Activated naive CD4-positive, alpha-beta T cell treated with anti-CD3 and anti-CD28 coated beads, Interleukin-2, amount 50 U/mL, for 72 hours (primary cell): ENCODE measurements around the gene L1TD1. TPM values are rescaled to one million over a fixed set of nuclear protein-coding genes. Genes with fewer than 3 reads are reported as not detected.
"Not testable (repeated sequence)": the region's sequence is repeated elsewhere in the genome, so short reads cannot be mapped to it uniquely, and the experiment has no call there.

Experiments
- ATAC-seq, 2 donors: fragments of 150-1000 bp; cut with Tn5 transposase; 2 replicates each; pipeline ENCODE4 v1.10.0; 2021; ENCODE audit warnings: mild to moderate bottlenecking in 2 of 2, moderate library complexity in 2 of 2
- DNase-seq, 2 donors: peaks; one replicate each; pipeline ENCODE4 v3.0.0; 2021 to 2022; ENCODE audit warnings: low spot score in 2 of 2
- H3K27ac Mint-ChIP-seq, 2 donors: one replicate each; pipeline ENCODE4 v1.8.0; 2022; ENCODE audit warnings: mild to moderate bottlenecking in 2 of 2, mixed read lengths in 2 of 2
- H3K36me3 Mint-ChIP-seq, 2 donors: one replicate each; pipeline ENCODE4 v1.8.0; 2022; ENCODE audit warnings: mixed read lengths in 2 of 2
- H3K9me3 Mint-ChIP-seq, 2 donors: one replicate each; pipeline ENCODE4 v1.8.0; 2022; ENCODE audit warnings: mixed read lengths in 2 of 2
- total RNA-seq, 2 donors: library from RNA; stranded (reverse); gene quantifications; one replicate each; pipeline ENCODE4 v1.2.3, GENCODE V29; 2022

Gene L1TD1
- total RNA-seq, 2 donors from 2014 or later, result 0.05 to 0.08 TPM

DNA sequence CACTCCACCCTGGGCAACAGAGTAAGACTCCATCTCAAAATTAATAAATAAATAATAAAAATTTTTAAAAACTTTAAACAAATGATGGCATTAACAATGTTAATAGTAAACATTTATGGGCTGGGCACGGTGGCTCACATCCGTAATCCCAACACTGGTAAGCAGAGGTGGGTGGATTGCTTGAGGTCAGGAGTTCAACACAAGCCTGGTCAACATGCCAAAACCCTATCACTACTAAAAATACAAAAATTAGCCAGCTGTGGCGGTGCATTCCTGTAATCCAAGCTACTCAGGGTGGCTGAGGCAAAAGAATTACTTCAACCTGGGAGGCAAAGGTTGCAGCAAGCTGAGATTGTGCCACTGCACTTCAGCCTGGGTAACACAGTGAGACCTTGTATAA lies 9.0 kb upstream of the L1TD1 start:
- H3K36me3 Mint-ChIP-seq, result no peaks in the 10 kb centered on the region
- H3K27ac Mint-ChIP-seq, result no peak overlapping the region
- ATAC-seq (no peak), DNase-seq (no peak)
- no peaks in the 10 kb centered on the region for H3K9me3 Mint-ChIP-seq

DNA sequence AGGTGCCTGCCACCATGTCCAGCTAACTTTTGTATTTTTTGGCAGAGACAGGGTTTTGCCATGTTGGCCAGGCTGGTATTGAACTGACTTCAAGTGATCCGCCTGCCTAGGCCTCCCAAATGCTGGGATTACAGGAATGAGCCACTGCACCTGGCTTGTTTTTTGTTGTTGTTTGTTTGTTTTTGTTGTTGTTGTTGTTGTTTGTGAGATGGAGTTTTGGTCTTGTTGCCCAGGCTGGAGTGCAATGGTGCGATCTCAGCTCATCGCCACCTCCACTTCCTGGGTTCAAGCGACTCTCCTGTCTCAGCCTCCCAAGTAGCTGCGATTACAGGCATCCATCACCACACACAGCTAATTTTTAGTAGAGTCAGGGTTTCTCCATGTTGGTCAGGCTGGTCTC lies 7.1 kb upstream of the L1TD1 start:
- Mint-ChIP-seq H3K9me3 (no peaks in the 10 kb centered on the region), H3K27ac (no peak overlapping the region), H3K36me3 (no peaks in the 10 kb centered on the region)
- DNase-seq (no peak), ATAC-seq (no peak)

DNA sequence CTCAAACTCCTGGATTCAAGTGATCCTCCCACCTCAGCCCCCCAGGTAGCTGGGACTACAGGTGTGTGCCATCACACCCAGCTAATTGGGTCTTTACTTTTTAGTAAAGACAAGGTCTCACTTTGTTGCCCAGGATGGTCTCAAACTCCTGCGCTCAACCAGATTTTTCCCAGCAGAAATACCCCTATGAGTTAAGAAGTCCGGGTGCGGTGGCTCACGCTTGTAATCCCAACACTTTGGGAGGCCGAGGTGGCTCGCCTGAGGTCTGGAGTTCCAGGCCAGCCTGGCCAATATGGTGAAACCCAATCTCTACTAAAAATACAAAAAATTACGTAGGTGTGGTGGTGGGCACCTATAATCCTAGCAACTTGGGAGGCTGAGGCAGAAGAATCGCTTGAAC lies 6.5 kb upstream of the L1TD1 start:
- ATAC-seq (no peak), DNase-seq (no peak)
- H3K36me3 Mint-ChIP-seq, result no peaks in the 10 kb centered on the region
- H3K9me3 Mint-ChIP-seq, result no peaks in the 10 kb centered on the region
- H3K27ac Mint-ChIP-seq, result no peak overlapping the region

DNA sequence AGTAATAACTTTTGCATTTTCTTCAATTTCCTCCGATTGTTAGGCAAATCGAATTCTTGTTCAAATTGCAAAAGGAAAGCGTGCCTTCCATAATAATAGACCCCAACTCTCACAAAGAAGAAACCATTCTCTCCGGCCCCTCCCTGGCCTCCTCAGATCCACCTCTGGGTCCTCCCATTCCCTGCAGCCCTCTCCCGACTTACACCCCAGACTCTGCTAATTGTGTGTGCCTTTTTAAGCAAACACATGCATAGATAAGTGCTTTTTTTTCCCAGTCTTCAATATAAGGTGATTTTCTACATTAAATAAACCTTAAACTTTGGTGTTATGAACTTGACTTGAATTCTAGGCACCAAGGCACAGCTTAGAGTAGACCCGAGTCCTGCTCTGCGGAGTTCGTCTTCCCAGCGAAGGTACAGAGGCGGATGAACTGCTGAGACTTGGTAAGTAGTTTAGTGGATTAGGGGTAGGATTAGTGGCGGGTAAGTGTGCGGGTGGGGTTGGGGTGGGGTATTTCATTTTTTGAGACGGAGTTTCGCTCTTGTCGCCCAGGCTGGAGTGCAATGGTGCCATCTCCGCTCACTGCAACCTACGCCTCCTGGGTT lies 1.5 kb downstream of the L1TD1 start:
- Mint-ChIP-seq H3K27ac (no peak overlapping the region), H3K9me3 (no peaks in the 10 kb centered on the region), H3K36me3 (peaks cover 0 to 11% of the 10 kb centered on the region in 2 donors)
- ATAC-seq (no peak), DNase-seq (no peak)

DNA sequence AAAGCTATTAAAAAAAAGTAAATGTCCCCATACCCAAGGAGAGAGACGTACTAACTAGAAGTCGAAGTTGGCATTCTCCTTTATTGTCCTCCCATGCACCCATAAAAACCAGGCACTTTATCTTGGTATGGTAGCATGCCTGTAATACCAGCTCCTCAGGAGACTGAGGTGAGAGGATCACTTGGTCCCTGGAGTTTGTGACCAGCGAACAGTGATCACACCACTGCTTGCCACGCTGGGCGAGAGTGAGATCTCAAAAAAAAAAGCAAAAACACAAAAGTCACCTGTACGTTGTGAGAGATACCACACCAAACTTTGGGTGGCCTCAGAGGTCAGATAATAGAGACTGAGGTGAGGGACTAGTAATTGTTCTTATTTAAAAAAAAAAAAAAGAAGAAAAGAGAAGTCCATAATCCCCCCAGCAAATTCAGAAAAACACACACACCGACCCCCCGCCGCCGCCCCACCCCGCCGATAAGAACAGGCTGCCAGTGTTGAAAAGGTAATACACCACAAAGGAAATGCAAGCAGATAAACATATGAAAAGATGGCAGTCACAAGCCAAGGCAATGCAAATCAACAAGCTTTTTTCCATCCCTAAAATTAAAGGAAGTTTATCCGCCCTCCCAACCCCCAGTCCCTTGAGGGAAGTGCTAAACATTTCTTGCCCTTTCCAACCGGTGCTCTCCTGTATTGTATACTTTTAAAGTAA lies 3.6 kb downstream of the L1TD1 start:
- H3K27ac Mint-ChIP-seq, result no peak overlapping the region
- H3K9me3 Mint-ChIP-seq, result no peaks in the 10 kb centered on the region
- DNase-seq, result no peak
- peaks cover 0 to 11% of the 10 kb centered on the region in 2 donors for H3K36me3 Mint-ChIP-seq
- ATAC-seq, result no peak

DNA sequence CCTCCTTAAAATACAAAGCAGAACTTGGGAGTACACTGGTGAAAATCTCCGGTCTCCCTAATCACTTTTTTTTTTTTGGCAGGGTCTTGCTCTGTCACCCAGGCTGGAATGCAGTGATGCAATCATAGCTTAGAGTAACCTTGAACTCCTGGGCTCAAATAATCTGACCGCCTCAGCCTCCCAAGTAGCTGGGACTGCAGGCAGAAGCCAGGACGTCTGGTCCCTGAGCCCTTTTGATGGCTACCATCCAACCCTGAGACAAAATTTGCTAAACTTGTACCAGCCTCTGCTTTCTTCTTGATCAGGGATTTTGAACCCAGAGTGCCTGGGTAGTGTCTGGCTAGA lies 4.1 kb downstream of the L1TD1 start:
- H3K27ac Mint-ChIP-seq, result no peak overlapping the region
- DNase-seq (no peak), ATAC-seq (no peak)
- H3K9me3 Mint-ChIP-seq, result no peaks in the 10 kb centered on the region
- peaks cover 0 to 11% of the 10 kb centered on the region in 2 donors for H3K36me3 Mint-ChIP-seq

DNA sequence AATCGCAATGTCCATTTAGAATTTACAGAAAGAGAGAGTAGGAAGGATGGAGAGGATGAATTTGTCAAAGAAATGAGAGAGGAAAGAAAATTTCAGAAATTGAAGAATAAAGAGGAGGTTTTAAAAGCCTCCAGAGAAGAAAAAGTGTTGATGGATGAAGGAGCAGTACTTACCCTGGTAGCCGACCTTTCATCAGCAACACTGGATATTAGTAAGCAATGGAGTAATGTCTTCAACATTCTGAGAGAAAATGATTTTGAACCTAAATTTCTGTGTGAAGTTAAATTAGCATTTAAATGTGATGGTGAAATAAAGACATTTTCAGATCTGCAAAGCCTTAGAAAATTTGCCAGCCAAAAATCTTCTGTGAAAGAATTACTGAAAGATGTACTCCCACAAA lies 12.5 kb downstream of the L1TD1 start:
- no peak overlapping the region for H3K27ac Mint-ChIP-seq
- no peak for ATAC-seq
- peaks cover 17 to 25% of the 10 kb centered on the region in 2 donors for H3K36me3 Mint-ChIP-seq
- no peak for DNase-seq
- H3K9me3 Mint-ChIP-seq, result peaks cover 19 to 27% of the 10 kb centered on the region in 2 donors

DNA sequence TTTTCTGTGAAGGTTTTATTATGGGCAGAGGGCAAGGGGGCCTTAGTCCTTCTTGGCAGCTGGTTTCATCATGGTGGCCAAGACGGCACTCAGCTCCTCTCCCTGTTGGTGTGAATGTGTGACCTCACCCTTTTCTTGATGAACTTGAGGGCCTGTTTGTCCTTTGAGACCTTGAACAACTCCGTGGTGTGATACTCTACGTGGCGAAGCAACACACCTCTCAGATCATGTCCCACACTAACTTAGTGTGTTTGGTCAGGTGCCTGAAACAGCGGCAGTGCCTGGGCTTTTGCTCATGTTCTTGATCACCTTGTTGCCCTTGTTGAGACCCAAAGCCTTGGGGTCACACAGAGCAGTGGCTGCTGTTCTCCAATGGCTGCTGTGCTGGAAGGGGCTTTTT lies 13.4 kb downstream of the L1TD1 start:
- Mint-ChIP-seq H3K36me3 (peaks cover 17 to 25% of the 10 kb centered on the region in 2 donors), H3K9me3 (peaks cover 19 to 27% of the 10 kb centered on the region in 2 donors), H3K27ac (no peak overlapping the region)
- no peak for DNase-seq
- ATAC-seq, result no peak

DNA sequence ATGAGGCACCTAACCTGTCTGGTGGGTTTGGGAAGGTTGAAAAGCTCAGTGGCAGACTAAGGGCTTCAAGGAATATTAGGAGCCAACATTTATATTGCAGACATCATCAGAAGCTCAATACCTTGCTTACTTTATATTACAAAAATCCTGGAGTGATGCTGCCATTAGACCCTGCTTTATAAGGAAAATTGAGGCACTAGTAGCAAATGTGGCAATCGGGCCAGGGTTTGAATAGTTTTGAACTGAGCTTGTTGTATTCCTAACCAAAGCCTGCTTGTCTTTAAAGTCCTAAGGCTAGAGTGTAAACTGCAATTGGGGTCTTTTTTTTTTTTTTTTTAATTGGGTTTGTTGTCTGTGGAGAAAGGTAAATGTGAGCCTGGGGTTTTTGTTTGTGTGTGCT lies 14.3 kb downstream of the L1TD1 start:
- no peak for ATAC-seq
- no peak overlapping the region for H3K27ac Mint-ChIP-seq
- H3K9me3 Mint-ChIP-seq, result peaks cover 19 to 27% of the 10 kb centered on the region in 2 donors
- DNase-seq, result no peak
- peaks cover 17 to 25% of the 10 kb centered on the region in 2 donors for H3K36me3 Mint-ChIP-seq

DNA sequence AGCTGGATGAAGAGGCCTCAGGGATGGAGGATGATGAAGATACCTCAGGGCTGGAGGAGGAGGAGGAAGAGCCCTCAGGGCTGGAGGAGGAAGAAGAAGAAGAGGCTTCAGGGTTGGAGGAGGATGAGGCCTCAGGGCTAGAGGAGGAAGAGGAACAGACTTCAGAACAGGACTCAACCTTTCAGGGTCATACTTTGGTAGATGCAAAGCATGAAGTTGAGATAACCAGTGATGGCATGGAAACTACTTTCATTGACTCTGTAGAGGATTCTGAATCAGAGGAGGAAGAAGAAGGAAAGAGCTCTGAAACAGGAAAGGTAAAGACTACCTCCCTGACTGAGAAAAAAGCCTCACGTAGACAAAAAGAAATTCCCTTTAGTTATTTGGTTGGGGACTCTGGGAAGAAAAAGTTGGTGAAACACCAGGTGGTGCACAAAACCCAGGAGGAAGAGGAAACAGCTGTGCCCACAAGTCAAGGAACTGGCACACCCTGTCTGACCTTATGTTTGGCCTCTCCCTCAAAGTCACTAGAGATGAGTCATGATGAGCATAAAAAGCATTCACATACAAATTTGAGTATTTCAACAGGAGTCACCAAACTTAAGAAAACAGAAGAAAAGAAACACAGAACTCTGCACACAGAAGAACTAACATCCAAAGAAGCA lies 15.4 kb downstream of the L1TD1 start:
- peaks cover 17 to 25% of the 10 kb centered on the region in 2 donors for H3K36me3 Mint-ChIP-seq
- no peak overlapping the region for H3K27ac Mint-ChIP-seq
- peaks cover 19 to 27% of the 10 kb centered on the region in 2 donors for H3K9me3 Mint-ChIP-seq
- DNase-seq (no peak), ATAC-seq (peak in 1 of 2 donors; percentile 31)

DNA sequence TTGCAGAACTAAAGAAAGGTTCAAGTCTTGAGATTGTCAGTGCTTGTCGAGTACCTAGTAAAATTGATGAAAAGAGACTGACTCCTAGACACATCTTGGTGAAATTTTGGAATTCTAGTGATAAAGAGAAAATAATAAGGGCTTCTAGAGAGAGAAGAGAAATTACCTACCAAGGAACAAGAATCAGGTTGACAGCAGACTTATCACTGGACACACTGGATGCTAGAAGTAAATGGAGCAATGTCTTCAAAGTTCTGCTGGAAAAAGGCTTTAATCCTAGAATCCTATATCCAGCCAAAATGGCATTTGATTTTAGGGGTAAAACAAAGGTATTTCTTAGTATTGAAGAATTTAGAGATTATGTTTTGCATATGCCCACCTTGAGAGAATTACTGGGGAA lies 16.3 kb downstream of the L1TD1 start:
- Mint-ChIP-seq H3K27ac (no peak overlapping the region), H3K9me3 (peaks cover 19 to 27% of the 10 kb centered on the region in 2 donors), H3K36me3 (peaks cover 17 to 25% of the 10 kb centered on the region in 2 donors)
- ATAC-seq (no peak), DNase-seq (no peak)

DNA sequence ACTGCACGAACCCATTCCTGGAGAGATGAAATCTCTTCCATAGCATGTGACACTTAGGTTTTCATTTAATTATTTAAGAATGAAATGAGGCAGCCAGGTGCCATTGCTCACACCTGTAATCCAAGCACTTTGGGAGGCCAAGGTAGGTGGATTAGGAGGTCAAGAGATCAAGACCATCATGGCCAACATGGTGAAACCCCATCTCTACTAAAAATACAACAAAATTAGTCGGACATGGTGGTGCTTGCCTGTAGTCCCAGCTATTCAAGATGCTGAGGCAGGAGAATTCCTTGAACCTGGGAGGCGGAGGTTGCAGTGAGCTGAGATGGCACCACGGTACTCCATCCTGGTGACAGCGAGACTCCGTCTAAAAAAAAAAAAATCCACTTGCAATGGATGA lies 17.8 kb downstream of the L1TD1 start:
- Mint-ChIP-seq H3K36me3 (peaks cover 17 to 18% of the 10 kb centered on the region in 2 donors), H3K9me3 (peaks cover 15 to 18% of the 10 kb centered on the region in 2 donors)

DNA sequence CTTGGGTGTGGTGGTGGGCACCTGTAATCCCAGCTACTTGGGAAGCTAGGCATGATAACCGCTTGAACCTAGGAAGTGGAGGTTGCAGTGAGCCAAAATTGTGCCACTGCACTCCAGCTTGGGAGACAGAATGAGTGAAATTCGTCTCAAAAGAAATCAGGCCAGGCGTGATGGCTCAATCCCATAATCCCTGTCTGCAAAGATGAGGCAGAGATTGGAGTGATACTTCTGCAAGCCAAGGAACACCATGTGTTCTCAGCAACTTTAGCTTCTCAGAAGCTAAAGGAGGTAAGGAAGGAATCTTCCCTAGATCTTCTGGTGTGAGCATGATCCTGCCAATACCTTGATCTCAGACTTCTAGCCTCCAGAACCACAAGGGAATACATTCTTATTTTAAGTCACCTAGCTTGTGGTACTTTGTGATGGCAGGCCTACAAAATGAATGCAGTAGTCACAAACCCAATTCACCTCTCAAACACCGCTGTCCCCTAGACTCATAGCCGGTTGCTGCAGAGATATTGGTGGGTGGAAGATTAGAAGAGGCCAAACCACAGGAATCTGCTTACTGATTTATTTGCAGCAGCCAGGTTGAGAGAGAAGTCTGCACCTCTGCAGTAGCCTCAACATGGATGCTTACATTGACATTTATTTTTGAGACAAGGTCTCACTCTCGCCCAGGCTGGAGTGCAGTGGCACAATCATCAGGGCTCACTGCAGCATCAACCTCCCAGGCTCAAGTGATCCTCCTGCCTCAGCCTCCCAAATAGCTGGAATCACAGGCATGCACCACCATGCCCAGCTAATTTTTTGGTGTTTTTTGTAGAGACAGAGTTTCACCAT lies 18.6 kb downstream of the L1TD1 start:
- DNase-seq (no peak), ATAC-seq (no peak)
- no peak overlapping the region for H3K27ac Mint-ChIP-seq
- peaks cover 15 to 18% of the 10 kb centered on the region in 2 donors for H3K9me3 Mint-ChIP-seq
- H3K36me3 Mint-ChIP-seq, result peaks cover 17 to 18% of the 10 kb centered on the region in 2 donors

More for the DNA sequence above, 17.8 kb downstream of the L1TD1 start:
- ATAC-seq, result no peak
- H3K27ac Mint-ChIP-seq, result no peak overlapping the region
- no peak for DNase-seq

DNA sequence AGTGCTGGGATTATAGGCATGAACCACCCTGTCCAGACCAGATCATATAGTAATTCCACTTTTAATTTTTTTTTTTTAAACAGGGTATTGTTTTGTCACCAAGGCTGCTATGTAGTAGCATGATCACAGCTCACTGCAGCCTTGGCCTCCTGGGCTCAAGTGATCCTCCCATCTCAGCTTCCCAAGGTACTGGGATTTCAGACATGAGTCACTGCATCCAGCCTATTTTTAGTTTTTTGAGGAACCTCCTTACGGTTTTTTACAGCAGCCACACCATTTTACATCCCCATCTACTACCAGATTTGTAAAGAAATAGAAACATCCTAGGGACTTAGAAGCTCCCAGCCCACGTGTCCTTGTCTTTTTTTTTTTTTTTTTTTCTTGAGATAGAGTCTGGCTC lies 24.0 kb downstream of the L1TD1 start:
- no peak for DNase-seq
- no peak for ATAC-seq
- Mint-ChIP-seq H3K9me3 (no peaks in the 10 kb centered on the region), H3K27ac (no peak overlapping the region), H3K36me3 (no peaks in the 10 kb centered on the region)

DNA sequence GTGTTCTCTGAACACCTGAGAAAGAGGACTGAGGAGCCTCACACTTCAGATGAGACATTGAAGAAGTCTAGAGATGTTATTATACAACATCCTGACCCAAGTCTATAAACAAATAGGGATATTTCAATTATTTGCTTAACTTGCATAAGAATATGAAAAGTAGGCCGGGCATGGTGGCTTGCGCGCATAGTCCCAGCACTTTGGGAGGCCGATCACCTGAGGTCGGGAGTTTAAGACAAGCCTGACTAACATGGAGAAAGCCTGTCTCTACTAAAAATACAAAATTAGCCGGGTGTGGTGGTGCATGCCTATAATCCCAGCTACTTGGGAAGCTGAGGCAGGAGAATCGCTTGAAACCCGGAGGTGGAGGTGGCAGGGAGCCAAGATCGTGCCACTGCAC lies 25.8 kb downstream of the L1TD1 start:
- not testable (repeated sequence) for H3K27ac Mint-ChIP-seq, H3K36me3 Mint-ChIP-seq, DNase-seq, H3K9me3 Mint-ChIP-seq, ATAC-seq

DNA sequence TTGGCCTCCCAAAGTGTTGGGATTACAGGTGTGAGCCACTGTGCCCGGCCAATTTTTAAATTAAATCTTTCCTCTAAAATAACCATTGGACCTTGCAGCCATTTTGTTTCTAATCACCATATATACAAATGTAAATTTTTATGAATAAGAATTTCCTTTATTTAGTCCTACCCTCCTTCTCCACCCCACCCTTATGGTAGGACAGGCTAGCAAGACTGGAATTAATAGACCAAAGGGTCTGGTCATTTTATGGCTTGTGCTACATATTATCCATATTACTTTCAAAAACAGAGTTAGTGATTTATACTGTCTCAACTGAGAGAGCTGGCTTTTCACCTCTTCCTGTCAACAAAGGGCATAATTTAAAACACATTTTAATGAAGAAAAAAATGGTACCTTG lies 26.5 kb downstream of the L1TD1 start:
- no peaks in the 10 kb centered on the region for H3K9me3 Mint-ChIP-seq
- ATAC-seq, result no peak

DNA sequence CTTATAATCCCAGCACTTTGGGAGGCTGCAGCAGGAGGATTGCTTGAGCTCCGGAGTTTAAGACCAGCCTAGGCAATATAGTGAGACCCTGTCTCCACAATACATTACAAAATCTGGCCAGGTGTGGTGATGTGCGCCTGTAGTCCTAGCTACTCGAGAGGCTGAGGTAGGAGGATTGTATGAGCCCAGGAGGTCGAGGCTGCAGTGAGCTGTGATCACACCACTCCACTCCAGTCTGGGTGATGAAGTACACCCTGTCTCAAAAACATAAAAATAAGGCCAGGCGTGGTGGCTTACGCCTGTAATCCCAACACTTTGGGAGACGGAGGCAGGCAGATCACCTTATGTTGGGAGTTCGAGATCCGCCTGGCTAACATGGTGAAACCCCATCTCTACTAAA lies 27.7 kb downstream of the L1TD1 start:
- Mint-ChIP-seq H3K9me3 (no peaks in the 10 kb centered on the region), H3K27ac (no peak overlapping the region), H3K36me3 (no peaks in the 10 kb centered on the region)
- no peak for DNase-seq
- no peak for ATAC-seq

More for the DNA sequence above, 26.5 kb downstream of the L1TD1 start:
- no peaks in the 10 kb centered on the region for H3K36me3 Mint-ChIP-seq
- DNase-seq, result no peak
- H3K27ac Mint-ChIP-seq, result no peak overlapping the region
